Keratinocyte (primary cell): ENCODE results near the gene ACACA.

ENCODE experiments used
- EZH2 ChIP-seq: IDR thresholded peaks from one replicate; pipeline ENCODE4 v1.6.1; 2012; ENCODE audit warnings: inconsistent platforms, mild to moderate bottlenecking, low read length, moderate library complexity
- TF ChIP-seq, protein P1 (sequence below), 3 experiments: IDR thresholded peaks in 1 of 3; conservative IDR thresholded peaks in 1 of 3; optimal IDR thresholded peaks in 1 of 3; 2 replicates in 2 of 3; 3 replicates in 1 of 3; pipeline versions ENCODE3 to v1.5.1; 2011; ENCODE audit warnings: low read length in 3 of 3, mild to moderate bottlenecking in 3 of 3, moderate library complexity in 2 of 3, control low read depth in 1 of 3, inconsistent platforms in 1 of 3; ENCODE audit not compliant: insufficient read depth in 2 of 3; ENCODE audit errors: extremely low read depth in 1 of 3

- TF ChIP-seq, protein P1, sequence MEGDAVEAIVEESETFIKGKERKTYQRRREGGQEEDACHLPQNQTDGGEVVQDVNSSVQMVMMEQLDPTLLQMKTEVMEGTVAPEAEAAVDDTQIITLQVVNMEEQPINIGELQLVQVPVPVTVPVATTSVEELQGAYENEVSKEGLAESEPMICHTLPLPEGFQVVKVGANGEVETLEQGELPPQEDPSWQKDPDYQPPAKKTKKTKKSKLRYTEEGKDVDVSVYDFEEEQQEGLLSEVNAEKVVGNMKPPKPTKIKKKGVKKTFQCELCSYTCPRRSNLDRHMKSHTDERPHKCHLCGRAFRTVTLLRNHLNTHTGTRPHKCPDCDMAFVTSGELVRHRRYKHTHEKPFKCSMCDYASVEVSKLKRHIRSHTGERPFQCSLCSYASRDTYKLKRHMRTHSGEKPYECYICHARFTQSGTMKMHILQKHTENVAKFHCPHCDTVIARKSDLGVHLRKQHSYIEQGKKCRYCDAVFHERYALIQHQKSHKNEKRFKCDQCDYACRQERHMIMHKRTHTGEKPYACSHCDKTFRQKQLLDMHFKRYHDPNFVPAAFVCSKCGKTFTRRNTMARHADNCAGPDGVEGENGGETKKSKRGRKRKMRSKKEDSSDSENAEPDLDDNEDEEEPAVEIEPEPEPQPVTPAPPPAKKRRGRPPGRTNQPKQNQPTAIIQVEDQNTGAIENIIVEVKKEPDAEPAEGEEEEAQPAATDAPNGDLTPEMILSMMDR (optimal IDR thresholded peaks at IDR 0.05 in 1 of 3, IDR thresholded peaks at IDR 0.05 in 1 of 3, conservative IDR thresholded peaks at IDR 0.05 in 1 of 3; ENCODE audit: extremely low read depth in 1 of 3, insufficient read depth in 2 of 3, low read length in 3 of 3) = peak in 2 of 3 experiments; percentile 9 to 43
- no peak for TF ChIP-seq EZH2
Measured at GRCh38 chr17:37438141-37438540, 31.5 kb upstream of the ACACA start.
